Bronchial epithelial cell (primary cell): Measurements from ENCODE around the gene NAPEPLD. TPM values are rescaled to one million over a fixed set of nuclear protein-coding genes. Genes with fewer than 3 reads are reported as not detected.
A peak's percentile ranks its signal among the peaks of the same experiment; 100 is the strongest.
"Not testable (repeated sequence)": the region's sequence is repeated elsewhere in the genome, so short reads cannot be mapped to it uniquely, and the experiment has no call there.

Experiments
- DNase-seq: peaks from one replicate; pipeline ENCODE4 v3.0.0-alpha.2; 2010; ENCODE audit warnings: low read depth
- FAIRE-seq: peaks from 2 replicates; lab custom pipeline; 2011; peaks lifted over from hg19 to GRCh38; lab: Jason Lieb, UNC
- H3K27me3 ChIP-seq: 2 replicates; pipeline ENCODE4 v1.5.1; 2011; ENCODE audit warnings: low read length; ENCODE audit not compliant: control insufficient read depth, insufficient read depth
- H3K36me3 ChIP-seq: 2 replicates; pipeline ENCODE4 v1.5.1; 2011; ENCODE audit warnings: low read length; ENCODE audit not compliant: control insufficient read depth, insufficient read depth
- H3K4me3 ChIP-seq: 2 replicates; pipeline ENCODE4 v1.5.1; 2011; ENCODE audit warnings: mild to moderate bottlenecking, low read depth, low read length, control low read depth
- CTCF ChIP-seq: IDR thresholded peaks from 2 replicates; pipeline ENCODE4 v1.5.1; 2011; ENCODE audit warnings: mild to moderate bottlenecking, moderate library complexity, low read length, control low read depth, inconsistent platforms; ENCODE audit not compliant: insufficient read depth, severe bottlenecking
- total RNA-seq: library from RNA; depleted of rRNA; stranded (reverse); fragments of >200 nt; gene quantifications from 2 replicates; pipeline ENCODE4 v1.2.1, GENCODE V29; 2014

The NAPEPLD gene
- total RNA-seq, 1 donor from 2014 or later: 2.6 TPM

- peaks cover 2% of the 10 kb centered on the region for H3K36me3 ChIP-seq
- H3K27me3 ChIP-seq: no peaks in the 10 kb centered on the region
- DNase-seq (no peak), FAIRE-seq (no peak)
- TF ChIP-seq CTCF: no peak
- H3K4me3 ChIP-seq: no peak overlapping the region
Observed at GRCh38 chr7:103116991-103117390, 31.9 kb downstream of the NAPEPLD start.

DNA sequence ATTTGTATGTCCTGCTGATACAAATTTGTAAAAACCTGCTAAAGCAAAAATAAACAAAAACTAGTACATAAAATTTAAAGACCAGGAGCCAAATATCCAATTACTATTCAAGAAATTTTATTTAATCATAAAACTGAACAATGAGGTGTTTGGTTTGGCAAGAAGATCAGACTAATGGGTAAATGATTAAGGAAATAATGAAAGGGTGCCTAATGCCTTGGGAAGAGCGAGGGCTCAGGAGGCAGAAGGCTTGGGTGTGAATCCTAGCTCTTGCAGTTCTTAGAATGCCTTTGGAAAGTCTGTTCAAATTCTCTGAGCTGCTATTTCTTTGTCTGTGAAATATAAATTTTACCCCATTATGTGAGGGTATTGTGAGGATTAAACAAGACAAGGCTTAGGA, 32.4 kb downstream of the NAPEPLD start:
- no peak for TF ChIP-seq CTCF
- Histone ChIP-seq H3K36me3 (peaks cover 2% of the 10 kb centered on the region), H3K4me3 (no peak overlapping the region), H3K27me3 (no peaks in the 10 kb centered on the region)
- DNase-seq: no peak
- FAIRE-seq: no peak

DNA sequence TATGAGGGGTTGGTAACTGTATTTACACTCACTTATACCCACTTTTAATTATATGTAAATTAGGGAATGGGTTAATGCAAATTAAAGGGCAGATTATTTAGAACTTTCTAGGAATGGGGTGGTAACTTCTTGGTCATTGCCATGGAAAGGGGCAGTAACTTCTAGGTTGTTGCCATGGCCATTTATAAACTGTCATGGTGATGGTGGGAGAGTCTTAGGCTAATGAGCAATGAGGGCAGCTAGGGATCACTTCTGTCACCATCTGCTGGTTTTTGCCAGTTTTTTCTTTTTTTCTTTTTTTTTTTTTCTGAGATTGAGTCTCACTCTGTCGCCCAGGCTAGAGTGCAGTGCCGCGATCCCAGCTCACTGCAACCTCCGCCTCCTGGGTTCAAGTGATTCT, 33.1 kb downstream of the NAPEPLD start:
- FAIRE-seq: no peak

DNA sequence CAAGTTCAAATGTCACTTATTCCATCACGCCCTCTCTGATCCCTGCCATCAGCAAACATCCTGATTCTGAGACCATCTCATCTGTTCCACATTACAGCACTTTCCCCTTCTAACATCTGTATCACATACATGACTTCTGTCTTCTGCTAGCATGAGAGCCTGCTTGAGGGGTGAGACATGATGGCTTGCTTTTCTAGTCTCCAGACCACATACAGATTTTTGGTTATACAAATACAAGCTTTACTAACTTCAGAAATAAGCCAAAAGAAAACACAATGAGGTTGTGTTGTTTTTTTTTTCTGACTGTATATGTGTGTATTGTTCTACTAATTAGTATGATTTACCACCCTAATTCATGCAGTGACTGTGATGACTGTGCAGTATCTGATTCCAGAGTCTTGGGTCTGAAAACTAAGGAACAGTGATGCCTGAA, 34.3 kb downstream of the NAPEPLD start:
- no peak for TF ChIP-seq CTCF
- no peaks in the 10 kb centered on the region for H3K36me3 ChIP-seq
- H3K27me3 ChIP-seq: no peaks in the 10 kb centered on the region
- DNase-seq: no peak
- FAIRE-seq: no peak
- H3K4me3 ChIP-seq: no peak overlapping the region

More for the DNA sequence above, 33.1 kb downstream of the NAPEPLD start:
- no peak for DNase-seq
- Histone ChIP-seq H3K4me3 (no peak overlapping the region), H3K36me3 (no peaks in the 10 kb centered on the region), H3K27me3 (no peaks in the 10 kb centered on the region)
- no peak for TF ChIP-seq CTCF

DNA sequence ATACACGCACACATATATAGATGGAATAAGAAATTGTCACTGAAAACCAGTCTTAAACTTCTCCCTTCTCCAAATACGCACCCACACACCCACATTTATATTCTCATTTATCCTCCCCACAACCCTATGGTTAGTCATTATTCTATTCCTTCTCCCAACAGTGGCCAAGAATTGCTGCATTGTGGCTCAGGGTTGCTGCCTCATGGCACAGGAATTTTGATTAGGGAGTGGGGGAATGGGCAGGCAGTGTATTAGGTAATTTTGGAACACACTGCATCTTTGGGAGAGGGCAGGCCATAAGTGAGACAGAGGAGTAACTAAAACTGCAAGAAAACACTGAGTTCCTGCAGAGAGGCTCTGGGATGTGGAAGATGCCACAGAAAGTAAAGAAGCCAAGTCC, 35.7 kb downstream of the NAPEPLD start:
- Histone ChIP-seq H3K27me3 (no peaks in the 10 kb centered on the region), H3K4me3 (no peak overlapping the region), H3K36me3 (no peaks in the 10 kb centered on the region)
- TF ChIP-seq CTCF: no peak
- FAIRE-seq (no peak), DNase-seq (peak; percentile 92)

- not testable (repeated sequence) for FAIRE-seq, DNase-seq, H3K27me3 ChIP-seq, H3K4me3 ChIP-seq, H3K36me3 ChIP-seq
Observed at GRCh38 chr7:103106703-103107070, 42.2 kb downstream of the NAPEPLD start.
